A673 (cell line): Measurements from ENCODE around the gene LMBRD1.

Experiments used
- EZH2 ChIP-seq: fragments of 200-600 bp; sonication (generic); IDR thresholded peaks from 2 replicates; pipeline ENCODE4 v1.6.1; 2017; ENCODE audit warnings: borderline replicate concordance, low read depth, mild to moderate bottlenecking, mixed read lengths, antibody characterized with exemption, low read length; ENCODE audit not compliant: poor library complexity, severe bottlenecking
- TF ChIP-seq, protein P1 (sequence below): fragments of 300-800, 200-600 bp; sonication (generic); conservative IDR thresholded peaks from 2 replicates; pipeline ENCODE4 v1.5.1; 2017; ENCODE audit warnings: low read depth, mild to moderate bottlenecking, antibody characterized with exemption, low read length, moderate library complexity, mixed read lengths

DNA sequence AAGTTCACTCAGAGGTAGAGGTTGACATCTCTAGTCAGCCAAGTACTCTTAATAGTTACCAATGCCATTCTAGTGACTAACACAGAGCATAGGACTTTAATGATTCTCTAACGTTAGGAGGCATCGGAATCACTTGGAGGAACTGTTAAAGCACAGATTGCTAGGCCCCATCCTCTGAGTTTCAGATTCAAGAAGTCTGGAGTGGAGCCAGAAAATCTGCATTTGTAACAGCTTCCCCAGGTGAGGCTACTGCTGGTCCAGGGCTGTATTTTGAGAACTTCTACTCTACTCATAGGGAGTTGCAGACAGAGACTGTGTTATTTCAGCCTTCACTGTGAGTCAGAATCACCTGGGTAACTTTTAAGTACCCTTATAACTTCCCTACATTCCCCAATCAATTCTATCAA, 5.7 kb downstream of the LMBRD1 start:
- TF ChIP-seq, protein P1, sequence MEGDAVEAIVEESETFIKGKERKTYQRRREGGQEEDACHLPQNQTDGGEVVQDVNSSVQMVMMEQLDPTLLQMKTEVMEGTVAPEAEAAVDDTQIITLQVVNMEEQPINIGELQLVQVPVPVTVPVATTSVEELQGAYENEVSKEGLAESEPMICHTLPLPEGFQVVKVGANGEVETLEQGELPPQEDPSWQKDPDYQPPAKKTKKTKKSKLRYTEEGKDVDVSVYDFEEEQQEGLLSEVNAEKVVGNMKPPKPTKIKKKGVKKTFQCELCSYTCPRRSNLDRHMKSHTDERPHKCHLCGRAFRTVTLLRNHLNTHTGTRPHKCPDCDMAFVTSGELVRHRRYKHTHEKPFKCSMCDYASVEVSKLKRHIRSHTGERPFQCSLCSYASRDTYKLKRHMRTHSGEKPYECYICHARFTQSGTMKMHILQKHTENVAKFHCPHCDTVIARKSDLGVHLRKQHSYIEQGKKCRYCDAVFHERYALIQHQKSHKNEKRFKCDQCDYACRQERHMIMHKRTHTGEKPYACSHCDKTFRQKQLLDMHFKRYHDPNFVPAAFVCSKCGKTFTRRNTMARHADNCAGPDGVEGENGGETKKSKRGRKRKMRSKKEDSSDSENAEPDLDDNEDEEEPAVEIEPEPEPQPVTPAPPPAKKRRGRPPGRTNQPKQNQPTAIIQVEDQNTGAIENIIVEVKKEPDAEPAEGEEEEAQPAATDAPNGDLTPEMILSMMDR: no peak
- no peak for TF ChIP-seq EZH2
